ENCODE measurements around the gene SLC7A5. TPM values are rescaled to one million over a fixed set of nuclear protein-coding genes. Genes with fewer than 3 reads are reported as not detected.

The SLC7A5 gene
- total RNA-seq, 1 donor from 2014 or later = 466 TPM

DNA sequence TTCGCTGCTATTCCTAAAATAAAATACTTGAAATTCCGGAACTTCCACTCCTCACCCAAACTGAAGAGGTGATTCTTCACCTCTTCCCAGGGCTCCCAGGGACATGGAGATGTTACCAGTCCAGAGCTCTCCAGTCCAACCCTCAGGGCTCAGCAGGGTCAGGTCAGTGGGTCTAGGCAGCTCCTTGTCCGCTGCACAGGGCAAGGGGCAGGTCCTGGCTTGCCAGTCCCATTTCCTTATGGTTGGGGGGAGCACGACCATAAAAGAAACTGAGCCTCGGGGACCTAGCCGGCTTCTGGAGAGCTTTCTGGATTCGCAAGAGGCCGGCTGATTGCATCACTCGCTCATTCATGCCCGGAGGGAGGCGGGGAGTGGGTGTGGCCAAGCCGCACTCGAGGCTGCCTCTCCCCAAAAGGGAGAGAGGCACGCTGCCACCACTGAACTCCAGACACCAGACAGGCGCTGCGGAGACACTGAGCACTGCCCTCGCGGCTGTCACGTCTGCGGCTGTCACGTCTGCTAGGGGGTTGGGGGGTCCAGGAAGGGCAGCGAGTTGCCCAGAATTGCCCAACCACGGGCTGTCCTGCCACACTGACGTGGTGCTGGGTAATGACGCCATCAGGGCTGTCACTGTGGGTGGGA is 15.8 kb downstream of the SLC7A5 start:
- H3K4me1 Mint-ChIP-seq (ENCODE audit: low read depth) = peaks cover 55% of the 10 kb centered on the region
- no peaks in the 10 kb centered on the region for H3K9me3 Mint-ChIP-seq
- peak; percentile 83 for DNase-seq (ENCODE audit: low spot score)
- peaks cover 61% of the 10 kb centered on the region for H3K36me3 Mint-ChIP-seq (ENCODE audit: low read depth)
- no peaks in the 10 kb centered on the region for H3K27me3 Mint-ChIP-seq (ENCODE audit: insufficient read depth)
- H3K4me3 Mint-ChIP-seq = peak overlapping the region; percentile 78
- H3K27ac Mint-ChIP-seq = peak overlapping the region; percentile 86
- intact Hi-C loops (cut with micrococcal nuclease) = loop anchor here (1.0 kb wide), 3 partner anchors 13 to 74 kb away; no protein-coding TSS in a partner anchor

DNA sequence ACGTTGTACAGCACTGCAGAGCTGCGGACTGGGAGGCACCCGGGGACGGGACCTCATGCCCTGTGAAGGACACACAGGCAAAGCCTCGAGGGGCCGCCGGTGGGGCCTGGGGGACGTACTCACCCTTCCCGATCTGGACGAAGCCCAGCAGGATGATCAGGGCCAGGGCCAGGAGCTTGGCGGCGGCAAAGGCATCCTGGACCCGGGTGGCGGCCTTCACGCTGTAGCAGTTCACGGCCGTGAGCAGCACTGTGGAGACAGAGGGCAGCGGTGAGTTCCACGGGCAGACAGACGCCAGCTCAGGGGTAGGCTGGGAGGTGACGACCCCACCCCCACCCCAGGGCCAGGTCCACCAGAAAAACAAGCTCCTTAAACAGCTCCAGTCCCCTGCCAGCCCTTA is 17.7 kb downstream of the SLC7A5 start:
- intact Hi-C loops (cut with micrococcal nuclease) = no loop called here
- Mint-ChIP-seq H3K36me3 (ENCODE audit: low read depth) (peaks cover 48% of the 10 kb centered on the region), H3K4me3 (no peak overlapping the region), H3K27me3 (ENCODE audit: insufficient read depth) (no peaks in the 10 kb centered on the region), H3K9me3 (no peaks in the 10 kb centered on the region), H3K4me1 (ENCODE audit: low read depth) (peaks cover 37% of the 10 kb centered on the region), H3K27ac (no peak overlapping the region)
- DNase-seq (ENCODE audit: low spot score) = no peak

DNA sequence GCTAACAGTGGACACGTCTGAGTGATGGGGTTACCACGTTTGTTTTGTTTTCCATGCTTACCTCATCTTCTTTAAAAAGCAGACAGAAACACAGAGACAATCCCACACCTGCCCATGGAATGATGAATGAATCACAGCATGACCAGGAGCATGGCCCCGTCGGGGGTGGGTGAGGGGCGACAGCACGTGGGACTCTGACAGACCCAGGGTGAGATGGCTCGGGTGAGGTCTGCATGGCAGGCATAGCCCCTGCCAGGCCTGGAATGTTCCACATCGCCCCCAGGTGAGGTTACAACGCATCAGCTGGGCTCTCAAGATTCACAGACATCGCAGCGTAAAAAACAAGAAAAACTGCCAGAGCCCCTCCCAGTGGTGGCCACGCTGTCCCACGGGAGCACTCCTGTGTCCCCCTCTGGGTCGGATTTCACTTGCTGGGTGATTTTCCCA is 18.1 kb downstream of the SLC7A5 start:
- Mint-ChIP-seq H3K27ac (no peak overlapping the region), H3K27me3 (ENCODE audit: insufficient read depth) (no peaks in the 10 kb centered on the region), H3K4me1 (ENCODE audit: low read depth) (peaks cover 36% of the 10 kb centered on the region), H3K36me3 (ENCODE audit: low read depth) (peaks cover 46% of the 10 kb centered on the region), H3K4me3 (no peak overlapping the region), H3K9me3 (no peaks in the 10 kb centered on the region)
- intact Hi-C loops (cut with micrococcal nuclease) = no loop called here
- DNase-seq (ENCODE audit: low spot score) = no peak

DNA sequence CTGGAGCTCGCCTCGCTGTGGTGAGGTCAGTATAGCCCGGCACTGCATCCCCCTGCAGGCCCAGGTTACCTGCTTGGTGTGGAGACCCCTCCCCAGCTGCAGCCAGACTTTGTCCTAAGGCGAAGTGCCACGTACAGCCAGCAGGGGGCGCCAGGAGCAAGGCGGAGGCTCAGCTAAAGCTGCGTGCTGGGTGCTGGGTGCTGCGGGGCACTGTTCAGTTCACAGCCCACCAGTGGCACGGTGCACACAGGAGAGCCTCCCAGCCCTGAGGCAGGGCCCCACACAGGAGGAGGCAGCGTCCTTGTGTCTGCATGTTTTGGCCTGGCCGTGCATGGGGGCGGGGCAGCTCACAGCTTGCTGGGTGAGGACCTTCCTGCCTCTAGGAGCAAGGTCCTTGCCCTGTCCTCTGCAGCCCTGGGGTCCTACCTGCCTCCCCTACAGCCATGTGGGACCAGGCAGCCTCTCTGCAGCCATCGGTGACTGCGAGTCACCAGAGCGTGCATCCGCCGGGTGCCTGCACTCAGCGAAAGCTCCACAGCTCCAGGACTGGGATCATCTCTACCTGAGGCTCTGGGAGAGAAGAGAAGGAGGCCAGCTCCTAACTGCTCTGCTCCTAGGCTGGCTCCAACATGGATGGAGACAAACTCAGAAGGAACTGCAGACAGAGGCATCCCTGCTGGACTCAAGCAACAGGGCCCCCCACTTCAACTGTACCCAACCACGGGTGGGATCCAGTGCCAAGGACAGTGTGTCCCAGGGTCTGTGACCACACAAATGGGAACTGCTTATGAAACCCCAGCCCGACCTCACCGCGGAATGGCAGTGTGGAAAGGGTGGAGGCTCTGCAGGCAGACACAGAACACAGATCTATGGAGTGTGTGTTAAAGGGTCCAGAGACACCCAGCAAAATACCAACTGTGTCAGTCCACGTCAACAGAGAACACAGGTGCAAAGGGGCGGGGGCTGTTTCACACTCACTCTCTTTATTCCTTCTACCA is 19.0 kb downstream of the SLC7A5 start:
- H3K4me1 Mint-ChIP-seq (ENCODE audit: low read depth) = peaks cover 27% of the 10 kb centered on the region
- peaks cover 42% of the 10 kb centered on the region for H3K36me3 Mint-ChIP-seq (ENCODE audit: low read depth)
- no peak overlapping the region for H3K4me3 Mint-ChIP-seq
- intact Hi-C loops (cut with micrococcal nuclease) = loop anchor here (1.0 kb wide), 2 partner anchors 21 to 59 kb away; no protein-coding TSS in a partner anchor
- peak; percentile 65 for DNase-seq (ENCODE audit: low spot score)
- H3K9me3 Mint-ChIP-seq = no peaks in the 10 kb centered on the region
- no peak overlapping the region for H3K27ac Mint-ChIP-seq
- no peaks in the 10 kb centered on the region for H3K27me3 Mint-ChIP-seq (ENCODE audit: insufficient read depth)

DNA sequence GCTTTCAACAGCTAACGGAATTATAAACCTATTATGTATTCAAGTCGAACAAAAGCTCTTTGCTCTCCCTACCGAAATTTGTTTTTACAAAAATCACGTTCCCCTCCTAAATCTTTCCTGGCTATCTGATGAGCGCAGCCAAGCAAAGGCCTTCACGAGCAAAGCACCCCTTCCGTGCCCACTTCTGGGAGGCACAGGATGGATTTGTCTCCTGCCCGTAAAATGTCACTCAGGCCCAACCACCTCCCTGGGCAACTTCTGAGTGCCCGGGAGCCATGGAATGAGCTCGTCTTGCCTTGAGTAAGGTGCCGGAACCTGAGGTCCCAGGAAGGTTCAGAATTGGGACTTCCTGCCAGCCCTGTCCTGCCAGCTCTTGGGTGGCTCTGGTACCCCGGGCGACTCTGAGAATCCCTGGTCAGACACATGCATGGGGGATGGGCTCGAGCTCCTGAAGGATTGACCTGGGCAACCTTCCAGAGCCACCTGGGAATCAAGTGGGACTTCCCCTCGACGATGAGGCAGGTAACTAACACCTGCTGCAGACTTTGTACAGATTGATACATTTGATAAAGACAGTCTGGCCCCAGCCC is 19.8 kb downstream of the SLC7A5 start:
- Mint-ChIP-seq H3K27ac (no peak overlapping the region), H3K36me3 (ENCODE audit: low read depth) (peaks cover 41% of the 10 kb centered on the region), H3K9me3 (no peaks in the 10 kb centered on the region), H3K27me3 (ENCODE audit: insufficient read depth) (no peaks in the 10 kb centered on the region), H3K4me3 (no peak overlapping the region), H3K4me1 (ENCODE audit: low read depth) (peaks cover 22% of the 10 kb centered on the region)
- DNase-seq (ENCODE audit: low spot score) = no peak
- intact Hi-C loops (cut with micrococcal nuclease) = loop anchor here (1.0 kb wide), 2 partner anchors 22 to 60 kb away; no protein-coding TSS in a partner anchor

DNA sequence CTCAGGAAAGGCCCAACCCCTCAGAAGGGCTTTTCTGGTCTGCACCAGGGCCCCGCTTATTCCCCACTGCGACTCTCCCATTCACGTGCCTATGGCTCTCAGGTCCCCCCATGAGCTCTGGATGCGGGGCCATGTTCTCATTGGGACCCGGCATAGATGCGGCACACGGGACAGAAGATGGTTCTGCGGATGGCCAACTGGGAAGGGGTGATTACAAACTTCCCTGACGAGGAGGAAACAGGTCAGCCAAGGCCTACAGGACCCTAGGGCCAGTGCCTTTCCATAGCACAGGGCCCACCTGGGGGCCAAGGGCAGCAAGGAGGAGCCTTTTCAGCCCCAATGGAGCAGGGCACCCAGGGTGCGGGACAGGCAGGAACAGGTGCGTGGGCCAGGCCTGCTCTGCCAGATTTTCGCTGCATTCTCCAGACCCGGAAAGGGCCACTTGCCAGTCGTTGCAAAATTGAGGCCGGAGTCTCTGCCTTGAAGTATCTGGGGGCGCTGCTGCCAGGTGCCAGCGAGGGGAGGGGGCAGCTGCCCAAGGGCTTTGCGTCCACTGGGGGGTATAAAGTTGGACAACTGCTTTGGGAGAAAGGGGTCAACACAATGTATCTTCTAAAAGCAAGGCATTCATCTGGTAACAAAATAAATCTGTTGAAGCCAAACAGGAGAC is 20.5 kb downstream of the SLC7A5 start:
- Mint-ChIP-seq H3K9me3 (no peaks in the 10 kb centered on the region), H3K27ac (no peak overlapping the region), H3K27me3 (ENCODE audit: insufficient read depth) (no peaks in the 10 kb centered on the region), H3K36me3 (ENCODE audit: low read depth) (peaks cover 38% of the 10 kb centered on the region), H3K4me3 (no peak overlapping the region), H3K4me1 (ENCODE audit: low read depth) (peaks cover 17% of the 10 kb centered on the region)
- intact Hi-C loops (cut with micrococcal nuclease) = no loop called here
- no peak for DNase-seq (ENCODE audit: low spot score)

DNA sequence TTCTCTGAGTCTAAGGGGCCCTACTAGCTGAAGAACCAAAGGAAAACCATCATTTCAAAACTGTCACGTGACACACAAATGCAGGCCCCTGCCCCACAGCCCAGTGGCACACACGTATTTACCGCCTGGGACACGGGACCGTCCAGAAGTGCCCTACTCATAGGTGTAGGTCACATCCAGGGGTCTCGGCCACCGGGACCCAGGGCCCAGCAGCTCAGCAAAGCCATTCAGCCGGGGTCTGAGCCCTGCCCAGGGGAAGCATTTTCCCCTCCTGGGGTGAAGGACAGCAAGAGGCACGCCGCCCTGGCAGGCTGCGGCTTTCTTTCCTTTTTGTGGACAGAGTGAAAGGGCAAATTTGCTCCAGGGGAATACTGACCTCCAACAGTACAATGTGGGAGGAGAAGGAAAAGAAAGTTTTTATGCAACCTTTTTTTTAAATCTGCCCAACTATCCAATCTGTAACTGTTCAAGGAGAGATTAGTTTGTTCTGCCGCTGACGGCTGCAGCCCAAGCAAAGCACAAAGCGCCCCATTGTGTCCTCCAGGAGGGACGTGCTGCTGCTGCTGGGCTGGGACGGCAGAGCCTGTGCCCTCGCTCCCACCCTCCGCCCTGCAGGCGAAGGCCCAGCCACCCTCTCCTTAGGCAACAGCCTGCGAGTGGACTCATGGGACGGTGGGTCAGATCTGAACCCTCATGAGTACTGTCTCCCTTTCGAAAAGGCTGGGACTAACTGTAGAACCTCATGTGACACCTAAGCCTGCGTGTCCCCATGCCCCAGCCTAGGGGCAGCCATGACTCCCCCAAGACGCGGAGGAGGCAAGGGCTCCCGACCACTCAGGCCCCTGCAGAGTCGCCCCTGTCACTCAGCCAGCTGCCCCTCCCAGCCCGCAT is 21.3 kb downstream of the SLC7A5 start:
- H3K4me3 Mint-ChIP-seq = no peak overlapping the region
- no peak for DNase-seq (ENCODE audit: low spot score)
- intact Hi-C loops (cut with micrococcal nuclease) = no loop called here
- H3K27me3 Mint-ChIP-seq (ENCODE audit: insufficient read depth) = no peaks in the 10 kb centered on the region
- H3K27ac Mint-ChIP-seq = no peak overlapping the region
- no peaks in the 10 kb centered on the region for H3K9me3 Mint-ChIP-seq
- H3K4me1 Mint-ChIP-seq (ENCODE audit: low read depth) = peaks cover 15% of the 10 kb centered on the region
- H3K36me3 Mint-ChIP-seq (ENCODE audit: low read depth) = peaks cover 34% of the 10 kb centered on the region

DNA sequence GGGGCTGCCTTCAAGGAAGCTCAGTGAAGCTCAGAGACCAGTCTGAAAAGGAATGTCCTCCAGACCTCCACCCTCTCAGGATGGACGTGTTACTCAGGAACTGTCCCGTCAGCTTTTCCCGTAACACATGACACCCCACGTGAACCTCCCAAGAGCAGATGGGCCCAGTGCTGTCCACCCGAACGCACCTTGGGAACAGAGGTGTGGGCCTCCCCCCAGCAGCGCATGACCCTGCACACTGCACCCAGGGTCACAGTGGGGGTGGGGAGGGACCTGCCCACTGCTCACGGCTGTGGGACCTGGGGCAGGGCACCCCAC is 21.9 kb downstream of the SLC7A5 start:
- intact Hi-C loops (cut with micrococcal nuclease) = no loop called here
- Mint-ChIP-seq H3K27ac (no peak overlapping the region), H3K4me3 (no peak overlapping the region), H3K27me3 (ENCODE audit: insufficient read depth) (no peaks in the 10 kb centered on the region), H3K9me3 (no peaks in the 10 kb centered on the region), H3K36me3 (ENCODE audit: low read depth) (peaks cover 35% of the 10 kb centered on the region), H3K4me1 (ENCODE audit: low read depth) (peaks cover 16% of the 10 kb centered on the region)
- DNase-seq (ENCODE audit: low spot score) = no peak

DNA sequence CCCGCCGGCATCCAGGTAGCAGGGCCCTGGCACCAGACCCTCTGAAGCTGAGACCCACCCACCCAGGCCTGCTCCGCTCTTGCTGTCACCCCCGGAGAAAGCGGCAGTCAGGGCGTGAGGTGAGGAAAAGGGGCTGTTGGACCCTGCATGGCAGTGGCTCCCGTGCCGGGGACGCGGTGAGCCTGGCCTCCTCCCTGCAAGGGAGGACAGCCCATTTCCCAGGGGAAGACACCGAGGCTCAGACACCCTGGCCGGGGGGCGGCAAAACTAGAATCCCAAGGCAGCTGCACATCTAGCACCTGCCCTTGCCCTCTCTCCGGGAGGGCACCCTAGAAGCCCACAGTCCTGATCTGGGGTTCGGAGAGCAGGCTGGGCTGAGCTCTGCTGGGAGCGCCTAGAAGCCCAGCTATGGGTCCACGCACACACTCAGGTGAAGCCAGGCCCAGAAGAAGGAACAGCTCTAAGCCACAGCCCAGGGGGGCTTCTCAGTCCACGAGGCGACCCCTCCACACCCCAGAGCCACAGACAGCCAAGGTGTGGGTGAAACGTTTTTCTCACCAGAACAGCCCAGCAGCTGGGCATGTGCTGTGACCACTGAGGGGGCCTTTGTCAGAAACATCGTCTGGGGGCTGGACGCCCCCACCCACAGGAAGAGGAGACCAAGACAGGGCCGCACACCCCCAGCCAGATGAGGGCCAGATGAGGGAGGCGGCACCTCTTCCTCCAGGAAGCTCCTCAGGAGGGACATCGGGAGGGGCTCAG is 22.4 kb downstream of the SLC7A5 start:
- no peaks in the 10 kb centered on the region for H3K27me3 Mint-ChIP-seq (ENCODE audit: insufficient read depth)
- no peak for DNase-seq (ENCODE audit: low spot score)
- H3K27ac Mint-ChIP-seq = no peak overlapping the region
- H3K4me3 Mint-ChIP-seq = no peak overlapping the region
- intact Hi-C loops (cut with micrococcal nuclease) = no loop called here
- H3K36me3 Mint-ChIP-seq (ENCODE audit: low read depth) = peaks cover 35% of the 10 kb centered on the region
- H3K9me3 Mint-ChIP-seq = no peaks in the 10 kb centered on the region
- peaks cover 16% of the 10 kb centered on the region for H3K4me1 Mint-ChIP-seq (ENCODE audit: low read depth)

DNA sequence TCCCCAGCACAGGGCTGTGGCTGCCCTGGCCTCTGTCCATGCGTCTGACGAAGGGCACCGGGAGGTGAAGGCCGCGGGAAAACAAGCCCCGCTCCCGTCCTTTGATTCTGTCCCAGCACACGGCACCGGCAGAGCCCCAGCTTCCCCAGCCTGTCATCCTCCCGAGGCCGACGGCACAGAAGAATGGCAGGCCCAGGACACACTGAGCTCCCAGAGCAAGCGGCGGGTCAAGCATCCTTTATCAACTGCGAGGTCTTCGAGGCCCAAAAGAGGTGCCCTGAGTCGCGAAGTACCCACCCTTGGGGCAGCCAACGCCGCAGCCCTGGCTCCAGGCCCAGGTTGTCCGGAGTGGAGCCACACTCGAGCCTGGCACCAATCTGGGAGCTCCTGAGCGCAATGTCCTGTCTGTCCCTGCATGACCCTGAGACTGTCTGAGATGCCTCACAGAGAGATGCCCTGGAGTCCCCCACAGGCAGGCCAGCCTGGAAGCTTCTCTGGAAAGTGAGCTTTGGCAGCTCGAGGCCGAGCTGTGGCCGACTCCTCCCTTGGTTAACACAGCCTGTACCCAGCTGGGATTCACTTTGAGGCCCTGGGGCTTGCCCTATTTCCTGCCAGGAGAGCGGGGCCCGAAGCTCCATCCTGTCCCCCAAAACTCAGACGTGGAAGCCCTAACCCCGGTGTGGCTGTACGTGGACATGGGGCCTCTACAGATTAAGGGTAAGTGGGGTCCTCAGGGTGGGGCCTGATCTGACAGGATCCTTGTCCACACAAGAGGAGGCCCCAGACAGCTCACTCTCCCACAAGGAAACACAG is 23.3 kb downstream of the SLC7A5 start:
- Mint-ChIP-seq H3K27me3 (ENCODE audit: insufficient read depth) (no peaks in the 10 kb centered on the region), H3K9me3 (no peaks in the 10 kb centered on the region), H3K36me3 (ENCODE audit: low read depth) (peaks cover 33% of the 10 kb centered on the region), H3K27ac (no peak overlapping the region), H3K4me1 (ENCODE audit: low read depth) (peaks cover 14% of the 10 kb centered on the region), H3K4me3 (no peak overlapping the region)
- intact Hi-C loops (cut with micrococcal nuclease) = no loop called here
- no peak for DNase-seq (ENCODE audit: low spot score)

DNA sequence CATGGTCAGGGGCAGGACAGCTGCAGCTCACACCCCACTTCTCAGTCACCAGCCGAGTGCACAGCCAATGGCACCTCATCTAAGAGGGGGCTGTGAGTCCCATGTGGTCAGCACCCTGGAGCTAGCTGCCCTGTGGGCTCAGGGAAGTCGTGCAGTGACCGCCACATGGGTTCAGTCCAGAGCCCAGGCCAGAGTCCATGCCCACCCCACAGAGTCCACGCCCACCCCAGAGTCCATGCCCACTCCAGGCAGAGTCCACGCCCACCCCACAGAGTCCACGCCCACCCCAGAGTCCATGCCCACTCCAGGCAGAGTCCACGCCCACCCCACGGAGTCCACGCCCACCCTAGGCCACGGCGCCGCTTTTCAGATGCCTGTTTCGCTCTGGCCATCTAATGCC is 24.1 kb downstream of the SLC7A5 start:
- Mint-ChIP-seq H3K4me1 (ENCODE audit: low read depth) (peaks cover 12% of the 10 kb centered on the region), H3K36me3 (ENCODE audit: low read depth) (peaks cover 28% of the 10 kb centered on the region), H3K9me3 (no peaks in the 10 kb centered on the region), H3K4me3 (no peak overlapping the region), H3K27me3 (ENCODE audit: insufficient read depth) (no peaks in the 10 kb centered on the region), H3K27ac (no peak overlapping the region)
- no peak for DNase-seq (ENCODE audit: low spot score)
- intact Hi-C loops (cut with micrococcal nuclease) = no loop called here

All from activated T-helper 1 cell treated with anti-CD3 and anti-CD28 coated beads, Interleukin-12 subunit alpha, Interleukin-12 subunit beta, Interleukin-2, Interleukin-4 antibody, amounts not matched to agents 30 ng/mL and 10 ng/mL and 1 ng/mL, durations not matched to agents 14 hours and 24 hours and 36 hours (primary cell).